C4-2B (cell line): ENCODE data around the gene PCLO.

Experiments
- CTCF ChIP-seq: fragments of 450-650 bp; conservative IDR thresholded peaks from 2 replicates; pipeline ENCODE4 v1.5.1; 2017; ENCODE audit warnings: mild to moderate bottlenecking
- ZFX ChIP-seq: fragments of 450-650 bp; IDR thresholded peaks from 2 replicates; pipeline ENCODE4 v1.6.1; 2017

GRCh38 chr7:82839555-82839954, 323.1 kb downstream of the PCLO start:
- TF ChIP-seq CTCF (no peak), ZFX (no peak)
